NCI-H1694 (cell line): Measurements from ENCODE around the gene TRAPPC2L.

ENCODE experiments used
- DNase-seq: peaks from one replicate; lab custom pipeline; 2025; lab: John Stamatoyannopoulos, UW

TRAPPC2L gene

DNA sequence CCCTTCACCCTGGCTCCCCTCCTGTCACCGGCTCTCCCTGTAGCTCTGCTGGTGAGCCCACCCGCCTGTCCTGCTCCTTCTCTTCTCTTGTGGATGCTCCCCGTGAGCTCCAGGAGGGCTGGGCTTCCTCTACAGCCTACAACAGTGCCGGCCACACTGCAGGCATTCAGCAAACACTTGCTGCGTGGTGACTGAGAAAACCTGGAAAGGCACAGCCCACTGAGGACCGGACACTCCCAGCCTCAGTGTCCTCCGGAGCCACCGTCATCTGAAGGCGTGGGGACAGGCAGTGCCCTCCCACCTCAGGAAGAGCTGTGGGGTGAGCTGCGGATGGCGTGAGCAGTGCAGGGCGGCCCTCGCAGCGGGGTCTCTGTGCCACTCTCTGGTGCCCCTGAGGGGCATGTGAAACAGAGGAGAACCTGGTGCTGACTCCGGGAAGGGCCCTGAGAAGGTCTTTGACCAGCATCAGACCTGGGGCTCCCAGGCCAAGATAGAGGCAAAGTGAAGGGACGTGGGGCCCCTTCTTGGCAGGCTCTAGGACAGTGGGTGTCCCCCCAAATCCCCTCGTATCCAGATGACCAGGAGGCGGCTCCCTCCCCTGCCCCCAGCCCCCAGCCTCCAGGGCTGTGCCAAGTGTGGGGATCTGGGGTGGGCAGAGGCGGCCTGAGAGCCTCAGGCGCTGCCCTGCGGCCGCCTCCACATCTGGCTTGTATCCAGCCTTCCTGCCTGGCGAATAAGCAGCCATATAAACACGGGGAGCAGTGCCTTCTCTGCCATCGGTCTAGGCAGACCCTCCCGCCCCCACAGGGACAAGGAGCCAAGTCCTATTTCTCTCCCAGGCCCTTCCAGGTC lies 53.6 kb downstream of the TRAPPC2L start:
- DNase-seq, result no peak

- no peak for DNase-seq
Measured at GRCh38 chr16:88911136-88911945, 54.4 kb downstream of the TRAPPC2L start.

DNA sequence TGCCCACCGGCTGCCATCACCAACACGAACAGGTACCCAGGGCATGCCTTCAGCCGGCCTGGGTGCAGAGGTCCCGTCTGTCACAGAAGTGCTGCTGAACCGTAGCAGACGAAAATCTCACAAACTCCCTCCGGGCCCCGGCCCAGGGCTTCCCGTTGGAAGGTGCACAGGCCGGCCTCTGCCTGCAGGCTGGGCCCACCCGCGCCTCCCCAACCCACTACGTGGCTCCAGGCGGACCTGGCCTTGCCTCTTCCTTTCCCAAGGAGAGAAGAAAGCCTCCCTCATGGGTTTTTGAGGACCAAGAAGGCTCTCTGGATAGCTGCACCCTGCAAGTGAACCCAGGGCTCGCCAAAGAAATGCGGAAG lies 55.0 kb downstream of the TRAPPC2L start:
- DNase-seq, result no peak
